BE2C (cell line): ENCODE results near the gene ERI2.
"Not testable (repeated sequence)": the region's sequence is repeated elsewhere in the genome, so short reads cannot be mapped to it uniquely, and the experiment has no call there.

Experiments used
- DNase-seq: peaks from one replicate; pipeline ENCODE4 v3.0.0-alpha.2; 2020
- H3K27me3 ChIP-seq: fragments of 250-450 bp; sonication (Bioruptor Pico); 2 replicates; pipeline ENCODE4 v1.5.1; 2020; ENCODE audit warnings: mild to moderate bottlenecking
- H3K36me3 ChIP-seq: fragments of 250-450 bp; sonication (Bioruptor Pico); 2 replicates; pipeline ENCODE4 v1.5.1; 2020; ENCODE audit warnings: mild to moderate bottlenecking
- H3K4me1 ChIP-seq: fragments of 250-450 bp; sonication (Bioruptor Pico); 2 replicates; pipeline ENCODE4 v1.5.1; 2020
- H3K4me3 ChIP-seq: 2 replicates; pipeline ENCODE4 v1.5.1; 2011; ENCODE audit warnings: low read depth, low read length
- H3K9me3 ChIP-seq: fragments of 250-450 bp; sonication (Bioruptor Pico); 2 replicates; pipeline ENCODE4 v1.5.1; 2020
- CTCF ChIP-seq: IDR thresholded peaks from 2 replicates; pipeline ENCODE4 v1.5.1; 2012; ENCODE audit warnings: mild to moderate bottlenecking, low read depth, low read length

ERI2 gene

GRCh38 chr16:20760346-20760745, 45.9 kb downstream of the ERI2 start:
- no peak for DNase-seq
- no peak for TF ChIP-seq CTCF
- H3K4me3 ChIP-seq, result no peak overlapping the region

GRCh38 chr16:20755799-20756198, 50.5 kb downstream of the ERI2 start:
- not testable (repeated sequence) for H3K27me3 ChIP-seq, H3K4me1 ChIP-seq, H3K9me3 ChIP-seq, H3K4me3 ChIP-seq, H3K36me3 ChIP-seq, DNase-seq

More at GRCh38 chr16:20760346-20760745, 45.9 kb downstream of the ERI2 start:
- no peaks in the 10 kb centered on the region for H3K9me3 ChIP-seq
- H3K4me1 ChIP-seq, result no peaks in the 10 kb centered on the region
- H3K27me3 ChIP-seq, result 0 out of 2 replicates have a peak, but pooled peaks cover 3% of the 10 kb centered on the region
- no peaks in the 10 kb centered on the region for H3K36me3 ChIP-seq

GRCh38 chr16:20755238-20755637, 51.0 kb downstream of the ERI2 start:
- no peaks in the 10 kb centered on the region for H3K36me3 ChIP-seq
- H3K9me3 ChIP-seq, result no peaks in the 10 kb centered on the region; the same call in 1 of the 2 replicates
- DNase-seq, result no peak
- no peak overlapping the region for H3K4me3 ChIP-seq
- H3K27me3 ChIP-seq, result no peaks in the 10 kb centered on the region; the same call in 1 of the 2 replicates
- no peaks in the 10 kb centered on the region for H3K4me1 ChIP-seq
- TF ChIP-seq CTCF, result no peak

- no peak overlapping the region for H3K4me3 ChIP-seq
- H3K9me3 ChIP-seq, result no peaks in the 10 kb centered on the region; the same call in 1 of the 2 replicates
- DNase-seq, result no peak
- H3K36me3 ChIP-seq, result no peaks in the 10 kb centered on the region
- H3K27me3 ChIP-seq, result no peaks in the 10 kb centered on the region; the same call in 1 of the 2 replicates
- no peak for TF ChIP-seq CTCF
- H3K4me1 ChIP-seq, result no peaks in the 10 kb centered on the region
Measured at GRCh38 chr16:20753727-20754126, 52.5 kb downstream of the ERI2 start.

GRCh38 chr16:20750558-20750957, 55.7 kb downstream of the ERI2 start:
- Histone ChIP-seq H3K36me3 (no peaks in the 10 kb centered on the region), H3K4me1 (no peaks in the 10 kb centered on the region), H3K9me3 (no peaks in the 10 kb centered on the region; the same call in 1 of the 2 replicates), H3K27me3 (no peaks in the 10 kb centered on the region; the same call in 1 of the 2 replicates), H3K4me3 (no peak overlapping the region)
- DNase-seq, result no peak
- TF ChIP-seq CTCF, result no peak

- Histone ChIP-seq H3K4me3 (no peak overlapping the region), H3K36me3 (no peaks in the 10 kb centered on the region), H3K27me3 (no peaks in the 10 kb centered on the region; the same call in 1 of the 2 replicates), H3K9me3 (no peaks in the 10 kb centered on the region; the same call in 1 of the 2 replicates), H3K4me1 (no peaks in the 10 kb centered on the region)
- no peak for TF ChIP-seq CTCF
- DNase-seq, result no peak
Measured at GRCh38 chr16:20749474-20749873, 56.8 kb downstream of the ERI2 start.
